Measurements from ENCODE around the gene RAB5B.
"Not testable (repeated sequence)": the region's sequence is repeated elsewhere in the genome, so short reads cannot be mapped to it uniquely, and the experiment has no call there.

The RAB5B gene

DNA sequence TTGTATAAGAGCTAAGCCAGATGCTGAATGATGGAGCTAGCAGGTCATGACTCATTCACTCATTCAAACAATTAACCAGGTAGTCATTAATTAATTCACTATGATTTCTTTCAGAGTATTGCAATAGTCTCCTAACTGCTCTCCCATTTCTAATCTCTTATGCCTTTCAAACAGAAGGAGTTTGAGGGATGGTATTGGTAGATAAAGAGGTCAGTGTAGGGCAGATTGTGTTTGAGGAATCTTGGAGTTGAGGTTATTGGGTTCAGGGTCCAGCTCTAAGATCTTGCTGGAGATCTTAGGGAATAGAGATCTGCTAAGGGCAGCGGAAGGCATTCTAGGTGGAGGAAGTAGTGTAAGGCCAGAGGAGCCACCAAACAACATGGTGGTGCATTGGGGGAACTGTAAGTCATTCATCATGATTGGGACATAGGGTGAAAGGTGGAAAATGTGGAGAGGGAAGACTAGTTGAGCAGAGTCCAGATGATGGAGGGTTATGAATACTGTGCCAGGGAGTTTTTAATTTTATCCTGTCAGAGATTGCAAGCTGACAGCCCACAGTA lies 31.2 kb upstream of the RAB5B start:
- no peak for DNase-seq

DNA sequence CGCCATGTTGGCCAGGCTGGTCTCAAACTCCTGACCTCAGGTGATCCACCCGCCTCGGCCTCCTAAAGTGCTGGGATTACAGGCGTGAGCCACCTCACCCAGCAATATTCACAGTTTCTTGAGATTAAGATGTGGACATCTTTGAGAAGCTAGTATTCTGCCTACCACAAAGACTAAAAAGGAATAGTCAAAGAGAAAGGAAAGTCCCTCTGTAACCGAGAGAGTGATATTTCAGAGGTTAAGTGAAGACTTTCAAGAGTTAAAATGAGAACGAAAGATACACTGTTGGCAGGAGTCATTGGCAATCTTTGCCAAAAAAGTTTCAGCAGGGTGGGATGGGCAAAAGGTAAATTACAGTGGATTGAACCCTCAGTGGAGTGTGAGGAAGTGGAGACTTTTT lies 27.3 kb upstream of the RAB5B start:
- no peak for DNase-seq

DNA sequence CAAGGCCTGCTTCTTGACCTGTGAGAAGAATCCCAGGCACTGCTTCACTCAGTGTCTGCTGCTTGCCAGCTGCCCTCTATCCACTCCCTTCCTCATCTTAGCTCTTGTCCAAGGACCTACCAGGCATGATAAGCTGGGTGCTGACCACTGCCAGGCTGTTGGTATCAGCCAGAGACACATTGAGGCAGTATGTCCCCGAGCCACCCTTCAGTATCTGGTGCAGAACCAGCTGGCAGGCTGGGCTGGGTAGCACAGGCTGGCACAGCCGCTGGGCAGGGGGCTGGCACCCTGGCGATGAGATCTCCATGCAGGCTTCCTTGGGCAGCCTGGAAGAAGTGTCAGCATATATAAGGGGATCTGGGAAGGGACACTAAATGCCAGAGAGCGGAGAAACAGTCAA lies 18.5 kb upstream of the RAB5B start:
- DNase-seq = no peak

DNA sequence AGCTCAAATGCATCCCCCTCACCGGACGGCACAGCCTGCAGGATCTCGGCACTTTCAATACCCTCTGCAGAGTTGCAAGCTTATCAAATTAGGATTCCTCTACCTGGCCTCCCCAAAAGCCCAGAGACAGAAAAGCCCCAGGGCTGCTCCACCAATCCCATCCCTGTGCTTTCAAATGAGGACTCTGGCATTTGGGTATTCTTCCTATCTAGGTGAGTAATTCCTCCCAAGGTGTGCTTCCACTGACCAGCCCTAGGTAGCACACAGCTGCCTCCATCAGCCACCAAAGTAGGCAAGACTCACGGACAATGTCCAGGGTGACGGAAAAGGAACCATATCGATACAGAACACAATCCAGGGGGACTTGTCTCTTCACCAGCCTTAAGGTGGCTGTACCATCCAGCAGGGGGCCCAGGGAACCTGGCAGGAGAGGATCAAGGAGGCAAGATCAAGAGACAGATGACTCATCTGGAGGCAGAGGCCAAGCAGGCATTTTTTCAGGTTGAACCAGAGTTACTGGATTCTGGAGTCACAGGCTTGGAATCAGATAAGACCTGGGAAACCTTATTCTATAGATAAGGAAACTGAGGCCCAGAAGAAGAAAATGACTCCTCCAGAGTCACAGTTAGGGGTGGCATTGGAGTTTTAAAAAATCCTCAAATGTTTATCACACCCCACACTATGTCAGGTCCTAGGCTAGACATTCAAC lies 17.9 kb upstream of the RAB5B start:
- DNase-seq = no peak

DNA sequence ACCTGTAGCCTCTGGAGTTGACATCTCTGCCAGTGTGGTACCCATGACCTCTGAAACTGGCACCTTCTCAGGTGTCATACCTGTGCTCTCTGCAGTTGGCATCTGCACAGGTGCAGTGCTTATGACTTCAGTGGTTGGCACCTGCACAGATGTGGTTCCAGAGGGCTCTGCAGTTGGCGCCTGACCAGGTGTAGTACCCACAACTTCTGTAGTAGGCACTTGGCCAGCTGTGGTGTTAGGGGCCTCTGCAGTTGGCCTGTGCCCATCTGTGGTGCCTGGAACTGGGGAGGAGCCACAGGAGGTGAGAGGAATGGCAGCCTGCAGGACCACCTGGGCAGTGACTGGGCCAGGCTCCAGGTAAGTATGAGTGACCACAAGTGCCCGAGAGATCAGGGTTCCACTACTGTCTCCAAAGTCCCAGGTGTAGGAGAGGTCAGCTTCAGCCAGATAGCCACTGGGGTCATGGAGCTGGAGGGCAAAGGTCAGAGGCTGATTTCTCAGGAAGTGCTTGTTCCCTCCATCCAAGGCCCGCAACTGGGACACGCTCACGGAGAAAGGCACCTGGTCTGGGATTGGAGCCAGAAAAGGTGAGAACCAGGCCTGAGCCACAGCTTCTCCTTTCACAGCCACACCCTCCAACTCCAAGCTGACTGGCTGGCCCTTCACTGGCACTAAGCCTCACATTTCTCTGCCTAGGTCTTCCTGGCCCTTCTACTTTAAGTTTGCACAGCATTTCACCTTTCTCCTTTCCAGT lies 16.6 kb upstream of the RAB5B start:
- DNase-seq = peak; percentile 68

DNA sequence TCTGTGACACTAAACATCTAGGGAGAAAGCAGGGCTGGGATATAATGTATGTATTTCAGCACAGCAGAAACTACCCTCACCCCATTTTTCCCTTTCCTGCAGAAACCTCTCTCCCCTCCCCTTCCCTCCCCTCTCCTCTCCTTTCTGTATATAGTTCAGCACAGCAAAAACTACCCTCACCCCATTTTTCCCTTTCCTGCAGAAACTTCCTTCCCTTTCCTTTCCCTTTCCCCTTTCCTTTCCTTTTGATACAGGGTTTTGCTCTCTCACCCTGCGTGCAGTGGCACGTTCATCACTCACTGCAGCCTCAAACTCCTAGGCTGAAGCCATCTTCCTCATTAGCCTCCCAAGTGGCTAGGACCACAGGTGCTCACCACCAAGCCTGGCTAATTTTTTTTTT lies 10.1 kb upstream of the RAB5B start:
- no peak for DNase-seq

DNA sequence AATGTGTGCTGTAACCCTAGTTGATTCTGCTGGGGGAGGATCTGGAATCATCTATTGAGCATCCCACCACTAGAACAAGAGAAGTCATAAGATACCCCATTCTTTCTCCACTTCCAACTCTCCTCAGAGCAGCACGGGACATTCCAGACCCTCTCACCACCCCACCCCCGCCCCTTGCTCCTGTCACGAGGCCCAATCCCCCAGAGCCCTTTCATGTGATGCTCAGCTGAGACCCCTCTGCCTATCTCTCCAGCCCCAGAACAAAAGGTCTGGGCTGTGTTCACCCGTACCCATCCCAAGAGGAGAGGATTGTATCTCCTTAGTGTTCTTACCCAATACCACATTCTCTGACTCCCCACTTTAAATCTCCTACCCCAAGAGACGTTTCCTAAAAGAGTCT lies 8.6 kb upstream of the RAB5B start:
- no peak for DNase-seq

DNA sequence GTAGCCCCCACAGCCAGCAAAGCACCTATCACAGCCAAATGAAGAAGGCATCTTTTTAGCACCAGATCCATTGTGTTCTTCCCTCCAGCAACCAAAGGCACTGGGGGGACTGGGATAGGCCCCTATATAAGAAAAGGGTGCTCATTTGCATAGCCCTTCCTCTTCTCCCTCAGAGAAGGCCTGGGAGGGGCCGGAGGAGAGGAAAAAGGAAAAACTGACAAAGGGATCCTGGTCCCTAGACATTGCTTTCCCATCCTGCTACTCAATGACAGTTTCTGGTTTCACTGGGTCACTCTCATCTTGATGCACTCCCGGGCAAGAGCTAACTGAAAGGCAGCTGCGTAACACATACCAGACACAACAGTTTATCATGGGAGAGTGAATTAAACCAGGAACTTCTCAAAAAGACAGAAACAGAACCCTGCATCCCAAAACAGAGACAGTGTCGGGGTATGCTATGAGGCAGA lies 7.9 kb upstream of the RAB5B start, which contains the start of gene PMEL:
Gene PMEL (minus strand): TSS at position 102 of the 467 bp plus-strand sequence. CDS start 31 bp downstream, at position 71.
- DNase-seq = no peak

DNA sequence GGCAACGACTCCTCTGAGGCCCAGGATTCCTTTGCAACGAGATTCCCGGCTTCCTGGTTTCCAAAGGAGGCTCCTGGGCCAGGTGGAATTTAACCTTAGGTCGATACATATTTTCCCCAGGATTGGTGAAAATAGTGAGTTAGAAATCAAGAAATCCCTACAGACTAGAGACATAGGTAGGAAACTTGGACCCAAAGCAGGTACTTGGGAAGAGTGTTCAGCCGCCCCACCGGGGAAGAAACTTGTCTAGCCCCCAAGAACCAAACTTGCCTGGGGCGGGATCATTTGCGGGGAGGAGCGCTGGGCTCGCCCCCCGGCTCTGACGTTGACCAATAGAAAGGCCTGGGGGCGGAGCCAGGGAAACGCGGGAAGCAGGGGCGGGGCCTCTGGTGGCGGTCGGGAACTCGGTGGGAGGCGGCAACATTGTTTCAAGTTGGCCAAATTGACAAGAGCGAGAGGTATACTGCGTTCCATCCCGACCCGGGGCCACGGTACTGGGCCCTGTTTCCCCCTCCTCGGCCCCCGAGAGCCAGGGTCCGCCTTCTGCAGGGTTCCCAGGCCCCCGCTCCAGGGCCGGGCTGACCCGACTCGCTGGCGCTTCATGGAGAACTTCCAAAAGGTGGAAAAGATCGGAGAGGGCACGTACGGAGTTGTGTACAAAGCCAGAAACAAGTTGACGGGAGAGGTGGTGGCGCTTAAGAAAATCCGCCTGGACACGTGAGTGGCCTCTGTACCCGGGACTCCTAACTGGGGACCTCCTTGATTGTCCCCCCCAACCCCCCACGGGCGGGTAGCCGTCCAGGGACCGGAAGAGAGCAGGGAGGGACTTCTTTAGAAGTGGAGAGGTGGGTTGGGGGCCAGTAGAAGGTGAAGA lies 7.2 kb upstream of the RAB5B start, which contains the start of gene CDK2:
Gene CDK2 (plus strand): TSS at position 423 of the 874 bp plus-strand sequence. CDS start 179 bp downstream, at position 602.
- peak; percentile 60 for DNase-seq

DNA sequence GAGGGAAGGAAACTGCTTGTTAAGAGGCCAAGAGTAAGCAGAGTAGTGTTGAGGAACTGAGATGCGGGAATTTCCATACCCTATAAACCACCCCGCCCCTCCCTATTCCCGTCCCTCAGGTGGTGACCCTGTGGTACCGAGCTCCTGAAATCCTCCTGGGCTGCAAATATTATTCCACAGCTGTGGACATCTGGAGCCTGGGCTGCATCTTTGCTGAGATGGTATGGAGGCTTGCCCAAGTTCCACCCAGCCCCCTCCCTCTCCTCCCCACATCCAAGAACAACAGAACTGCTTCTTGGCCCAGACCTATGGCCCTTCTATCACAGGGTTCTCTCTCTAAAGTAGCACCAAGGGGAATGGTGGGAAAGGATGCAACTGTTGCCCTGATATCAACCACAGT lies 4.5 kb upstream of the RAB5B start:
- DNase-seq = no peak

DNA sequence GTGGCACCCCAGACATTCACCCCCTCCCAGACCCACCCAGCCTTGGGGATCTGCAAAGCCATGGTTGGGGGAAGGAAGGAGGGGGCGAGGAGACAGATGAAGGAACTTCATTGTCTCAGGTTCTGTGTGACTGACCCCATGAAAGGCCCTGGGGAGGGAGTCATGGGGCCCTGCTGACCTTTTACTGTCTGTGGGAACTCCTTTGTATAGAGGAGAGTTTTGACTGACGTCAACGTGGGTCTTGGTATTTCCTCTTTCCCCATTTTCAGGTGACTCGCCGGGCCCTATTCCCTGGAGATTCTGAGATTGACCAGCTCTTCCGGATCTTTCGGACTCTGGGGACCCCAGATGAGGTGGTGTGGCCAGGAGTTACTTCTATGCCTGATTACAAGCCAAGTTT lies 3.1 kb upstream of the RAB5B start:
- no peak for DNase-seq

DNA sequence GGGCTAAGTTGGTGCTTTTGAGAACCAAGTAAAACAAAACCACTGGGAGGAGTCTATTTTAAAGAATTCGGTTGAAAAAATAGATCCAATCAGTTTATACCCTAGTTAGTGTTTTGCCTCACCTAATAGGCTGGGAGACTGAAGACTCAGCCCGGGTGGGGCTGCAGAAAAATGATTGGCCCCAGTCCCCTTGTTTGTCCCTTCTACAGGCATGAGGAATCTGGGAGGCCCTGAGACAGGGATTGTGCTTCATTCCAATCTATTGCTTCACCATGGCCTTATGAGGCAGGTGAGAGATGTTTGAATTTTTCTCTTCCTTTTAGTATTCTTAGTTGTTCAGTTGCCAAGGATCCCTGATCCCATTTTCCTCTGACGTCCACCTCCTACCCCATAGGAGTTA lies 1.8 kb upstream of the RAB5B start:
- no peak for DNase-seq

DNA sequence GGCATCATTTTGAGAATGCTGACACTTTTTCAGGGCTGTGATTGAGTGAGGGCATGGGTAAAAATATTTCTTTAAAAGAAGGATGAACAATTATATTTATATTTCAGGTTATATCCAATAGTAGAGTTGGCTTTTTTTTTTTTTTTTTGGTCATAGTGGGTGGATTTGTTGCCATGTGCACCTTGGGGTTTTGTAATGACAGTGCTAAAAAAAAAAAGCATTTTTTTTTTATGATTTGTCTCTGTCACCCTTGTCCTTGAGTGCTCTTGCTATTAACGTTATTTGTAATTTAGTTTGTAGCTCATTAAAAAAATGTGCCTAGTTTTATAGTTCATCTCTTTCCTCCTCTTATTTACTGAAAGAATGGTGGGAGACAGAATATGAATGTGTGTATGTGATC lies 1.4 kb upstream of the RAB5B start:
- DNase-seq = no peak

DNA sequence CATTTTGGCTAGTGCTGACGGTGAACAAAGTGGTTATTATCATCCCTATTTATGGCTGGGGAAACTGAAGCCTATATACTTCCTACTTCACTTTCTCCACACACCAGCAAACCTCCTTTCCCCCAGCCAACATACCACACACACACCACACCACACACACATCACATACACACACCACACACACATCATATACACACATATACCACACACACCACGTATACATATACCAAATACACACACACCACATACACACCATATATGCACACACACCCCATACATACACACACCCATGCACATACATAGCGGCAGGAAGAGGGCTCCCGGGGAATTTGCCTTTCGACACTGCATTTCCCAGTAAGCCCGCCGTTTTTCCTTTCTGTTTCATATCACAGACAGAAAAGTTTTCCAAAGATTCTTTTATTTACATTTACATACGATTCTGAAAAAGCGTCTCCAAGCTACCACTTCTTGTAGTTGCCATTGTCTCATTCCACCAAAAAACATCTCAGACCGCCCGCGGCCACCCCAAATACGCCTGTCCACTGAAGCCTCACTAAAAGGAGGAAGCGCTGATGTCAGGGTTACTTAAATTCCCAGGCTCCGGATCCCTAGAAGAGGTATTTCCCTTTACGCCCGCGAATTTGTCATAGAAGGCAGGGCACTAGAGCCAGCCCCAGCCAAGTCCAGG lies 823 bp upstream of the RAB5B start:
- no peak for DNase-seq

DNA sequence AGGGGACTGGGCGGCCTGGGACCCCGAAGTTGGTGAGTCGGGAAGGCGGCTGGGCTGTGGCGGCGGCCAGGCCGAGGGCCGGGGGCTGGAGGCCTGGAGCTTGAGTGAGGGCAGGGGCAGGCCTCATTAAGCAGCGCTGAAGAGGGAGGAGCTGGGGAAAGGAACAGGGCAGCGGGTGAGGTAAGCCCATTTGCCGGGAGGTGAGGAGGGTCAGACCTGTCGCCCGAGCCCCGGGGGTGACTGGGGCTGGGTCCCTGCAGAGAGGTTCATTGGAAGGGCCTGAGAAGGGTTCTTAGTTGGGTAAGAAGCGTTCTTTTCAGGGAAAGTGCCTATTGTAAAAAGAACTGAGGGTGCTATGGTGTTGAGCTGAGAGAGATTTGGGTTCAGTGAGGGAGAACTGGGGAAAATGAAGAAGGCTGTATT lies 441 bp downstream of the RAB5B start:
- peak; percentile 34 for DNase-seq

DNA sequence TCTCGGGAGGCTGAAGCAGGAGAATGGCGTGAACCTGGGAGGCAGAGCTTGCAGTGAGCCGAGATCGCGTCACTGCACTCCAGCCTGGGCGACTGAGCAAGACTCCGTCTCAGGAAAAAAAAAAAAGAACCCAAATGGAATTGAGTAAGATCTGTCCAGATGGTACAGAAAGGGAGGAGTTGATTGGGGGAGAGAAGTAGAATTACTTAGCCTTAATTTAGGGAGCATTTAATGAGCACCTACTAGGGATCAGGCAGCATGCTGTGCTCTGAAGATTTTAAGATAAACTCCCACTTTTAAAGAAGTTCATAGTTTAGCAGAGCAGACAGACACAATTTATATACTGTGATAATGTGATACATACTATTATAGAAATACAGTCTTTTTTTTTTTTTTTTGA lies 4.5 kb downstream of the RAB5B start:
- no peak for DNase-seq

DNA sequence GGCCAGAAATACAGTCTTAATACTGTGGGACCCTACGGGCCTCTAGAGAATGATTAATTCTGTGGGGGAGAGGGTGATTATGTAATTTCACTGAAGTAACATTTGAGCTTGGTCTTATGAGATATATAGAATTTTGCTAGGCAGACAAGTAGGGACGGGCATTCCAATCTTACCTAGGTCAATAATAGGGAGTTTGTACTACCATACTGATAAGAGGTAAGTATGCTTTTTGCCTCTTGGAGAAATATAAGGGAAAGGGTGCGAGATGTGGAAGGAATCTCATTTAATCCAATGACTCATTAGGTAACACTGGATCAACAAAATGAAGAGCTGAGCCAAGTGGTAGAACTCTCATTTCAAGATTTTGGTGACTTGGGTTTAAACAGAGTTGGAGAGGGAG lies 5.2 kb downstream of the RAB5B start:
- DNase-seq = no peak

DNA sequence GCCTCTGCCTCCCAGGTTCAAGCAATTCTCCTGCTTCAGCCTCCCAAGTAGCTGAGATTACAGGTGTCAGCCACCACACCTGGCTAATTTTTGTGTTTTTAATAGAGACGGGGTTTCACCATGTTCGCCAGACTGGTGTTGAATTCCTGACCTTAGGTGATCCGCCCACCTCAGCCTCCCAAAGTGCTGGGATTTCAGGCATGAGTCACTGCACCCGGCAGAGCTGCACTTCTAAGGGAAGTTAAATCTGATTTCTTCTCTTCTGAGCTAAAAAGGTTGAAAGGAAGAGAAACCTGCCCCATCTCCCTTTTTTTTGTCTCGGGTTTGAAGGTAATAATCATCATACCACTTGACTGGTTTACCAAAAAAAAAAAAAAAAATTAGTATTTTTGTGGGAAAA lies 8.0 kb downstream of the RAB5B start:
- DNase-seq = not testable (repeated sequence)

DNA sequence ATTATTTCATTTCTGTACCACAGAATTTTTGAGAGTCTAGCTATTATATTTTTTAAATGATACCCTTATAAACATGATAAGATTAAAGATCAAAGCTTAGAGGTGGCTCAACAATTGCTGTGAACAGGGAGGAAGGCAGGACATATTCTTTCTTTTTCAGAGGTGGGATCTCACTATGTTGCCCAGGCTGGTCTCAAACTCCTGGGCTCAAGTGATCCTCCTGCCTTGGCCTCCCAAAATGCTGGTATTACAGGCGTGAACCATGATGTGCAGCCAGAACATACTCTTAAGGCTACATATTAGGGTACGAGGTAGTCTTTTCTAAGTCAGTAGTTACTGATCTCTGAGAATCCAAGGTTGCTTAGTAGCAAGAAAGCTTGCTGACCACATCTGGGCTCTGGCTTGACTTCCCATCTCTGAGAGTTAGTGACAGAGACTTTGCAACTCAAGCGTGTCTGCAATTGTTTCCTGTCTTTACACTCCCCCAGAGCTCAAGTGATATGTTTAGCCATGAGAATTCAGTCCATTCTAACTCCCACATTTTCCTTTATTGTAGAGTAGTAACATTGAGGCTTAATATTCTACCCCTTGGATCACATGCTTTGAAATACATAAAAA lies 8.6 kb downstream of the RAB5B start:
- DNase-seq = no peak

DNA sequence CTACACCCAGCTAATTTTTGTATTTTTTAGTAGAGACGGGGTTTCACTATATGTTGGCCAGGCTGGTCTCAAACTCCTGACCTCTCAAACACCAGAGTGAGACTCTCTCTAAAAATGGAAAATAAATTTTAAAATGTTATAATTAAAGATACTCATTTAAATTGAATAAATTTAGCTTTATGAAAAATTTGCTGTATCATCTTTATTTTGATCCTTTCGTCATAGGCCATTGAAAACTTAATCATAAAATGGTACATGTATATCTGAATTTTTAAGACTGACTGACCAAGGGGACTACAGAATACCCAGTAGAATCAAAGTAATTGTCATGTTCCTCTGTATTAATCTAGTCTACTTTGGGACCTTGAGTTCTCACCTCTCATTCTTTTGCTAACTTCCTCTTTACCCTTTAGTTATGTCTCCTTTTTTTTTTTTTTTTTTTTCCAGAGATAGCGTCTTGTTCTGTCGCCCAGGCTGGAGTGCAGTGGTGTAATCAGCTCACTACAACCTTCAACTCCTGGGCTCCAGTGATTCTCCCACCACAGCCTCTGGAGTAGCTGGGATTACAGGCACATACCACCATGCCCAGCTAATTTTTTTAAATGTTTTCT lies 9.5 kb downstream of the RAB5B start:
- no peak for DNase-seq

DNA sequence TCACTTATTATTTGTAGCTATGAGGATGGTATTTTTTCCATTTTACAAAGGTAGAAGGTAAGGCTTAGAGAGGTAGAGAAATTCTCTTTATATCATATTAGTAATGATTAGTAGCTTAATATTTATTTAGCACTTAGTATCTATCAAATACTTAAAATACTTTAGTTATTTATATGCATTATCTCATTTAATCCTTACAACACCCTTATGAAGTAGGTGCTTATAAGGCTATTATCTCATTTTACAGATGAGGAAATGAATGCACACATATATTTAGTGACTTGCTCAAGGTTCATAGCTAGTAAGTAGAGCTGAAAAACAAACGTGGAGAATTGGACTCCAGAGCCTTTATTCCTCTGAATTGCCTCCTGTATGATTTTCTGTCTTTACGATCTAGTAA lies 11.0 kb downstream of the RAB5B start:
- DNase-seq = no peak

All from NCI-H2029 (cell line).